ENCODE results near the gene RTN4RL1.
"Not testable (repeated sequence)": the region's sequence is repeated elsewhere in the genome, so short reads cannot be mapped to it uniquely, and the experiment has no call there.

RTN4RL1 gene

DNA sequence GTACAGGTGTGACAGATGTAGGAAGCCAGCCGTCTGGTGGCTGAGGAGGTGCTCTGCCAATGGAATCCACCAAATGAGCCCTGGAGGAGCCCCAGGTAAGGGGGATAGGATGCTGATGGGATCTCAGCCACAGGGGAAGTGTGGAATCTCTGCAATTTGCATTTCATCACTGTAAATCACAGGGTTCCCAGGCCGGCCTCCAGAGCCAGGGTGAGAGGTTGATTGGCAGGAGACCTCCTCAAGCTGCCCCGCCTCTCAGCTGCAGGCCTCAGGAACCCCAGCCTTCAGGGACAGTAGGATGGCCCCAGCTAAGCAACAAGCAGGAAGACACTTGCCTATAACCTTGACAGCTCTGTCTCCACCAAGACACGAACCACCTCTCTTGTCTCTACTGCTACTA, 39.4 kb downstream of the RTN4RL1 start:
- intact Hi-C loops (cut with DNase I), result no loop called here
- DNase-seq, result peak in 1 of 10 donors; percentile 52

DNA sequence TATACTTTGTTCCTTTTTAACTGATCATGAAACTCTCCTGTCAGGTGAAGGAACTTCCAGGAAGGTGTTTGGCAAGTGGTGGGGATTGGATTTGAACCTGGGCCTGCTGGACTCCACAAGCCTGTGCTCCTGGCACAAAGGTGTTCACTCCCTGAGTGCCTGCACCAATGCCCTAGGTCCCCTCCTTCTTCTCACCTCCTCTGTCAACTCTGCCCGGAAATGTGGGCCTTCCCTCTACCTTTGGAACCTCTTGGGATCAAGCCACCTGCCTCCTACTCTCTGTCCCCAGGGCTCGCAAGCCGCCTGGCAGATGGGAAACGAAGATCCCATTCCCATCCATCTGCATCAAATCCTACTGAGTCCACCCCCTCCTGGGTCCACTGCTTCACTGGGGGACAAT, 40.0 kb downstream of the RTN4RL1 start:
- intact Hi-C loops (cut with DNase I), result no loop called here
- no peak for DNase-seq

DNA sequence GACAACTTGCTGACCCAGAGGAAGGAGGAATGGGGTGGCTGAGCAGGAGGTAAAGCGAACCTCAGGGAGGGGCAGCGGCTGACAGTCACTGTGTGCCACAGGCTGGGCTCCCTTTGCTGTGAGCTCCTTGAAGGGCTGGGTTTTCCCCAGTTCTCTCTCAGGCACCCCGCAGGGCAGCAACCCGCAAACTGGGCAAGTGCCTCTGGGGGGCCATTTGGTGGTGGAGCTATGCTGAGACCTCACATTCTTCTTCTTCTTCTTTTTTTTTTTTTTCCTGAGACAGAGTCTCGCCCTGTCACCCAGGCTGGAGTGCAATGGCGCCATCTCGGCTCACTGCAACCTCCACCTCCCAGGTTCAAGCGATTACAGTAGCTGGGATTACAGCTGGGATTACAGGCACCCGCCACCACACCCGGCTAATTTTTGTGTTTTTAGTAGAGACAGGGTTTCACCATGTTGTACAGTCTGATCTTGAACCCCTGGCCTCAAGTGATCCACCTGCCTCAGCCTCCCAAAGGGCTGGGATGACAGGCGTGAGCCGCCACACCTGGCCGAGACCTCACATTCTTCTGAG, 42.3 kb downstream of the RTN4RL1 start:
- intact Hi-C loops (cut with DNase I), result not testable (repeated sequence)
- peak in 1 of 10 donors; percentile 25 for DNase-seq

DNA sequence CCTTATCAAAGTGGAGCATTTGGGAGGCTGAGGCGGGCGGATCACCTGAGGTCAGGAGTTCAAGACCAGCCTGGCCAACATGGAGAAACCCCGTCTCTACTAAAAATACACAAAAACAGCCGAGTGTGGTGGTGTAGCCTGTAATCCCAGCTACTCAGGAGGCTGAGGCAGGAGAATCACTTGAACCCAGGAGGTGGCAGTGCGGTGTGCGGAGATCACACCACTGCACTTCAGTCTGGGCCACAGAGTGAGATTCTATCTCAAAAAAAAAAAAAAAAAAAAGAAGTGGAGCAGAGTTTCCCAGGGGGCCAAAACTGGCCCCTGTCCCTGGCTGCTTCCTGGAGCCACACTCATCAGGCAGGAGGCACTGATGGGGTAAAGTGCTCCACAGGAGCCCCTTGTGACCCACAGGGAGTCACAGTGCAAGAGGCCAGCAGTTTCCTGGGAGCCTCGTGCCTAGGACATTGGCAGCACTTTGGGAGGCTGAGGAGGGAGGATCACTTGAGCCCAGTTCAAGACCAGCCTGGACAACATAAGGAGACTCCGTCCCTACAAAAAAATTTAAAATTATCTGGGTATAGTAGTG, 44.4 kb downstream of the RTN4RL1 start:
- peak in 1 of 10 donors; percentile 59 for DNase-seq
- intact Hi-C loops (cut with DNase I), result no loop called here

DNA sequence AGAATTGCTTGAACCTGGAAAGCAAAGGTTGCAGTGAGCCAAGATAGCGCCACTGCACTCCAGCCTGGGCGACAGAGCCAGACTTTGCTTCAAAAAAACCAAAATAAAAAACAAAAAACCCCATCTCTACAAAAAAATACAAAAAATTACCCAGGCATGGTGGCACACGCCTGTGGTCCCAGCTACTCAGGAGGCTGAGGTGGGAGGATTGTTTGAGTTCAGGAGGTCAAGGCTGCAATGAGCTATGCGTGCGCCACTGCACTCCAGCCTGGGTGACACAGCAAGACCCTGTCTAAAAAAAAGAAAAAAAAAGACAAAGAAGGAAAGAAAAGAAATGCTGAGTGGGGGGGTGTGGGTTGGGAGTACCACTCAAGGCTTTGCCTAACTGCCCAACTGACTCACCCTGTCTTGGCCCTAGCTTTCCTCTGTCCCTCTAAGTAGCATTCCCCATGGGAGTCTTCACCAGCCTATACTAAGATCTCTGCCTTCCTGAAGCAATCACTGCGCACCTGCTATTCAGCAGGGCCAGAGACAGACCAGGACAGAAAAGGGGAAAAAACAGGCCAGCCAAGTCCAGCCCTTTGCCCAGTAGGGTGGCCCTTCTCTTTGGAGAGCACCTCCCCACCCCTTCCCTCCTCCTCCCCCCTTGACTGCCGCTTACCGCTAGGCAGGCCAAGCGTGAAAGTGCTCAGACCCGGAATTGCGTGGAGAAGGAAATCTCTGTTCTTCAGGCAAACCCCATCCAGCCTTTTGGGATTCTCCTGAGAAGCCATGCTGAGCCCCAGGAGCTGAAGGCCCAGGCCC, 45.8 kb downstream of the RTN4RL1 start:
- DNase-seq, result peak in 1 of 10 donors; percentile 58
- intact Hi-C loops (cut with DNase I), result no loop called here

DNA sequence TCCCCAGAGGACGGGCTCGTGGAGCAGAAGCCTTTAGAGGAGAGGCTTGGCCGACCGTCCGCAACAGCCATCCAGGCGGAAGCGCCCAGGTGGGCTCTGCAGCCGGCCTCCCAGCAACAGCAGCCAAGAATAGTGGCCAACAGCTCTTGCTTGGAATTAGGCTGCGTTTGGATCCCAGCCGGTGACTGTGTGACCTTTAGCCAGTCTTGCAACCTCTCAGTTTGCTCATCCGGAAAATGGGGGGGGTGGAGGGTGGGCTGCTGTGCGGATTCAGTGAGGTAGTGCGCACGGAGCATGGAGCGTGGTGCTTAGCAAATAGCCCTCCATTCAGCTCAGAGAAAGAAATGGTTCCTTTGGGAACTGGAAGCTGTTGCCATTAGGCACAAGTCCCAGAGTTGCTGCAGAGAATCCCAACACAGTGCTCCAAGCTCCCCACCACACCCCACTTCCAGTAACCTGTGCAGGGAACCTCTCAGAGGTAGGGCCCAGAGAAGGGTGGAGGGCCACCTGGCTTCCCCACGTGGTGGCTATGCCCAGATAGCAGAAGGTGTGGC, 46.7 kb downstream of the RTN4RL1 start:
- DNase-seq, result no peak
- intact Hi-C loops (cut with DNase I), result no loop called here

DNA sequence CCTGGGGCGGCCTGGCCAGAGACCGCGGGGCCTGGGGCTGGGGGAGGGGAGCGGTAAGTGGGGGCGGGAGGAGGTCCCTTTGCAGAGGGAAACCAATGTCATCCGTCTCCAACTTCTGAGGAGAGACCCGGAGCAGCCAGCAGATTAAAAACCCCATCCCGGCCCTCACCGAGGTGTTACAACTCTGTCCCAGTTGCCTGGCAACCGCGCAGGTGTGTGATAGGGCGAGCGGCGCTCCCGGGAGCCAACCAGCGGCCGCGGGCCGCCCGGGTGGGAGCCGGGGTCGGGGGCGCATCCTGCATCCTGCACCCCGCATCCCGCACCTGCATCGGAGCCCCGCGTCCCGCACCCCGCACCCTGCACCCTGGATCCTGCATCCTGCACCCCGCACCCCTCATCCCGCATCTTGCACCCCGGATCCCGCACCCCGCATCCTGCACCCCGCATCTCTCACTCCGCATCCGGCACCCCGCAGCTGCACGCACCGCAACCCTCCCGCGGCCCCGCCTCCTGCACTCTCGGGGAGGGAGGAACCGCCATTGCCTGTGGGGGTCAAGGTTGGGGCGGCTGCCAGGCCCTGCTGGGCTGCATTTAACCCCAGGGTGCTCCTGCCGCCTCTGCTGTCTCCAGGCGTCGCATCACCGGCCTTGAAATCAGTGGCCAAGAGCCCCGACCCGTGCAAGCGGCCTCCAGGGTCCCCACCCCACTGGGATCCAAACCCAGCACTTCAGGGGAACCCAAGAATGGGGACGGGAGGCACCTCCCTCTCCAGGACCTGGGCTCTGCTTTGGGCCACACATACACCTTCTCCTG, 47.3 kb downstream of the RTN4RL1 start:
- DNase-seq, result peak in 8 of 10 donors; percentile 45 to 95 (median 73)
- intact Hi-C loops (cut with DNase I), result no loop called here

DNA sequence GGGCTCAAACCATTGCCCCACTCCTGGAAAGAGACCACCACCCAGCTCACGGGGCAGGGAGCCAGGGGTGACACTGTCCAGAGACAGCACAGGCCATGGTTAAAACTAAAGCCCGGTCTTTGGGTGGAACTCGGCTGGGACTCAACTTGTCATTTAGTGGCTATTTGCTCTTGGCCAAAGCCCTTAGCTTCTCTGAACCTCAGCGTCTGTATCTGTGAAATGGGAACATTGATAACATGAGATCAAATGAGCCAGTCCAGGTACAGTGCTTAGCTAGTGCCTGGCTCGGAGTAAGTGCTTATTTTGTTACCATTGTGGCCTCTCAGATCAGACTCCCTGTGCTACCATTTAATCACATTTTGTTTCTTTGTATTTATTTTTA, 48.5 kb downstream of the RTN4RL1 start:
- DNase-seq, result no peak
- intact Hi-C loops (cut with DNase I), result no loop called here

DNA sequence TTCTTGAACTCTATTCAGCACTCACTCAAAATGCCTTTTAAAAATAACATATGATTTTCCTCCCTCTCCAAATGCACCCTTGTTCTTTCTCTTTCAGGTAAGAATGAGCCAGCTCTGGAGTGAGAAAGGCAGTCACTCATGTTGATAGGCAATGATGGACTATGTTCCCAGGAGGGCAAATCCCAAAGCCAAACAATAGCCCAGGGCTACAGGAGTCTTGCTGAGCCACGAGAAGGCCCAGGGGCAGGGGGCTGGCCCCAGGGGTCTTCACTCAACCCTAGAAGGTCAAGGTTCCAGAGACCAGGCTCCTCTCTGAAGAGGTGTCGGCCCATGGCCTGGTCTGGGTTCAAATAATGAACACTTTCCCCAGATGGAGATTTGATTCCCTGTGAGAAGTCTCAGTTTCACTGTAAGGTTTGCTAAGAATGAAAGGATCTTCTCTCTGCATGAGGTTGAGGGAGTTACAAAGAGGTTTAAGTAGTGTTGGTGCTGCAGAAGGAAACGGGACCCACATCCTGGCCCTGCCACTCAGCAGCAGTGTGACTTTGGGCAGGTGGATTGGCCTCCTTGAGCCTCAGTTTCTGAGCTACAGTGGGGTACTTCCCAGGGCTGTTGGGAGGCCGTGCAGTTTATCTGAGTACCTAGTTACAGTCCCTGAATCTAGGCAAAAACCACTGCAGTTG, 49.0 kb downstream of the RTN4RL1 start:
- no peak for DNase-seq
- intact Hi-C loops (cut with DNase I), result no loop called here

DNA sequence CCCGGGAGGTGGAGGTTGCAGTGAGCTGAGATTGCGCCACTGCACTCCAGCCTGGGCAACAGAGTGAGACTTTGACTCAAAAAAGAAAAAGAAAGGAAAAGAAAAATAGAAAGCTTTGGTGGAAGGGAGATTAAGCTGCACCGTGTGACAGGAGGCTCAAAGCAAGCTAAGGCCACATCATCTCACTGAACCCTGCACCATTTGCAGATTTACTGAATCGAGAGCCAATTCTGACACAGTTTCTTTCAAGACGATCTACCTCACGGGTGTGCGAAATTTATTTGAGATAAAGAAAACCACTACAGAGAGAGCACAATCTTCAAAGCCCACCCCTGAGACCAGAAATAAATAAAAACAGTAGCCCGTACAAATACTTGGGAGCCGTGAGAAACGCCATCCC, 49.6 kb downstream of the RTN4RL1 start:
- no peak for DNase-seq
- intact Hi-C loops (cut with DNase I), result no loop called here

DNA sequence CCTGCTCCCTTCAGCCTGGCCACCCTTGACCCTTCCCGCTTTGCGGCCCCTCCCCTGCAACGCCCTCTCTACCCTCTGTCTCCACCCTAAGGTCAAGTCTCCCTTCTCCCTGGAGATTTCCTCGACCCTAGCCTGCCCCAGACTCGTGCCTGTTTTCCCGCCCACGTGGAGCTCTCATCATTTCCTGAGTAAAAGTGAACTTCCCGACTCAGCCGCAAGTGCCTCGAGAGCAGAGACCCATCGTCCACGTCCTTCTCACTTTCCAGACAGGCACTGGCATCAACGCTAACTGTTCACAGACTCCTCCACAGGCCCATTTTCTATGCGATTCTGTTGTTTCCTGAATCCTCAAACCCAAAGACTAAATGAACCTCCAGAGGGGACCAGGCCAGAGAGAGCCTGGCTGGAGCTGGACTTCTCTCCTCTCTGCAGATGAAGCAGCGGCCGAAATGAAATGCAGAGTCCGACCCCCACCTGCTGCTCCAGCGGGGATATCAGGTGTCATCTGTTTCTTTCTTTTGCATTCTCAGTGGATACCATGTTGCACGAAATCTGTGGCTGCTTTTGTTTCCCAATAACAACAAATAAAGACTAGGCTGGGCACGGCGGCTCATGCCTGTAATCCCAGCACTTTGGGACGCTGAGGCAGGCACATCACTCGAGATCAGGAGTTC, 52.5 kb downstream of the RTN4RL1 start:
- intact Hi-C loops (cut with DNase I), result no loop called here
- DNase-seq, result no peak

DNA sequence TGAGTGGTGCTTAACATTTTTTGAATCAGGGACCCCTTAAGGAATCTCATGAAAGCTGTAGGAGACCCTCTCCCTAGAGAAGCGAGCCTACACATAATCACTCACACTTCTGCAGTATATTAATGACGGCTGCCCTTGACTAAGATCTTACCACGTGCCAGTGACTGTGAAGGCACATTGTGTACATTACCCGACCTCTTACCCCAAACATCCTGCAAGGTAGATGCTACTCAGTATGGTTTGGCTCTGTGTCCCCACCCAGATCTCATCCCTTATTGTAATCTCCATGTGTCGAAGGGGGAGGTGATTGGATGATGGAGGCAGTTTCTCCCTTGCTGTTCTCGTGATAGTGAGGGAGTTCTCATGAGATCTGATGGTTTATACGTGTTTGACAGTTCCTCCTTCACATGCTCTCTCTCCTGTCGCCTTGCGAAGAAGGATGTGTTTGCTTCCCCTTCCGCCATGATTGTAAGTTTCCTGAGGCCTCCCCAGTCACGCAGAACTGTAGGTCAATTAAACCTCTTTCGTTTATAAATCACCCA, 54.2 kb downstream of the RTN4RL1 start:
- DNase-seq, result no peak
- intact Hi-C loops (cut with DNase I), result no loop called here

DNA sequence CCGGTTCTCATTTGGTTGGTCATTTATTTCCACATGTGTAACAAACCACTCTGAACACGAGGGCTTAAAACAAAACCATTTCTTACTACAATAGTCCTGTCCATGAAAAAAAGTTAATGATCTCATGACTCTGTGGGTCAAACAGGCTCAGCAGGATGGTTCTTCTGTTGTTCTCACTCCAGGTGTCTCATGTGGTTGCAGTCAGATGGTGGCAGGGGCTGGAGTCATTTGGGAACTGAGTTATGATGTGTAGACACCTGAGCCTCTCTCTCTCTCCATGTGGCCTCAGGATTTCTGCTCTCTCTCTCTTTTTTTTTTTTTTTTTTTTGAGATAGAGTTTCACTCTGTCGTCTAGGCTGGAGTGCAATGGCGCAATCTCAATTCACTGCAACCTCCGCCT, 55.4 kb downstream of the RTN4RL1 start:
- no peak for DNase-seq
- intact Hi-C loops (cut with DNase I), result no loop called here

DNA sequence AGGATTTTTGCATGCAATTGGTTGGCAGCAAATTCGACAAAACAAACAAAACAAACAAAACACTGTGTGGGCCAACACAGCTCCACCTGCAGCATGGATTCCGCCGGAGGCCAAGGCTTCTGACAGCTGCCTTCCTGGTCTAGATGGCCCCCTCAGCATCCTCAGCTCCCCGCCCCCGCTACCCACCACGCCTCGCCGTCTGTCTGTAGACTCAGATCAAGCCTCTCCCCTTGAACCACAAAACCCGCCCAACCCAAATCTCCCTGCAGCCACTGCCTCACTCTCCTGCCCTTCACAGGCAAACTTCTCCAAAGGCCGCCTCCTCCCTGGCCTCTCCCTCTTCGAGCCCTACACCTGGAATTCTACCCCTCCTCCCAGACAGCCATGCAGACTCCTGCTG, 57.9 kb downstream of the RTN4RL1 start:
- DNase-seq, result no peak
- intact Hi-C loops (cut with DNase I), result no loop called here

DNA sequence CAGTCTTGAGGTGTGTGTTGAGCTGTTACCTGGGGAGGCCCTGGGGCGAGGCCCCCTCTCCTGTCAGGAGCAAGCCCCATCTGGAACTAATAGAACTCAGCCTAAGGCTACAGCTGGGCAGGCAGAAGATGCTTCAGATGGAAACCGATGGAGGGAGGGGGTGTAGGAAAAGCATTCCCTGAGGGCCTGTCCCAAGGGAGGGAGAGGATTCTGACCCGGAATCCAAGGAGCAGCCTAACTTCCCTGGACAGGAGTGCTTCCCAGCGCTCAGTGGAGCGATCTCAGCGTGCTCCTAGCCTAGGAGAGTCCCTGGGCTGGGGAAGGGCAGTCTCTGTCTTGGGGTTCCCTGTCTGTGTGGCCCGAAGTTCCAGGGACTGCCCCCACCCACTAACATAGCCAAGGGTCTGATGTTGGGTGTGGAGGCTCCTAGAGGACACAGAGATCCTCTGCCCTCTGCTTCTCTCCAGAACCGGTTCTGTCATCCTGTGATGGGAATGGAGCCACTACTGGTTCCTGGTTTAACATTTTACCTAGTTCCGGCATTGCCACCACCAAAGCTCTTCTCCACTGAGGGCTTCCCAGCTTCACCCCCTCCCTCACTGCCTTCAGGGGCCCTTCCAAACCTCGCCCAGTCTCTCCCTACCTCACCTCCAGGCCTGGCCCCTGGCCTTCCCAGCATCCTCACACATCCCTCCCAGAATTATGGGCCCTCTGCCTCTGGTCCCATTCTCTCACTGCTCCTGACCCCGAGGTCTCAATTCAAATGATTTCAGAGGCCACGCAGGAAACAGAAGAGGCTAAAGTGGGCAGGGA, 58.7 kb downstream of the RTN4RL1 start:
- intact Hi-C loops (cut with DNase I), result no loop called here
- DNase-seq, result no peak

DNA sequence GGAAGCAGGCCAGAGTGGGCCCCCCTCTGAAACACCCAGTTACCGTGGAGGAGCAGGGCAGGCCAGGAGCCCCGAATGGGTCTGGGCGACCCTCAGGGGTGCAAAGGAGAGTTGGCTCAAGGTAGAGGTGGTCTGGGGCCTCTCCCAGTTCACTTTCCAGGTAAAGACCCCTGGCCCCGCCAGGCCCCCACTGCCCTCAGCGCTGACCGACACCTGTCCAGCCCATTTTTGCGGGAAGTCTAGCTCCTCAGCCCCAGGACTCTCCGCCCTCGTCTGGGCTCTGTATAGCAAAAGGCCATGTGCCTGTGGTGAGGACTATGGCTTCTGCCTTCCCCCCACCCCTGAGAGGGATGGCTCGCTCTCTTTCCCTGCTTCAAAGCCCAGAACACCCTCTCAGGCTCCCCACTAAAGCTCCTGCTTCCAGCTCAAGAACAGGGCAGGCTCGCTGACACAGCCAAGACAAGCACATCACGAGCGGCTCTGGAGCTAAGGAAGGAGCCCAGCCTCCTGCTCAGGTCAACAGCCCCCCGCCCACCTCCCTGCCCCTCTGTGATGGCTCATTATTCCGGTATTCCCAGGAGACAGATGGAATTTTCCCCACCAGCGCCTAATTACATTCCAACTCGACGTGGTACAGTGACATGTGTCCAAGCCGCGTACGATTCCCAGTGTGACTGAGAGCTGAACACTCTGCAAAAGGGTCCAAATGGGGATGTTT, 59.4 kb downstream of the RTN4RL1 start:
- no peak for DNase-seq
- intact Hi-C loops (cut with DNase I), result no loop called here

DNA sequence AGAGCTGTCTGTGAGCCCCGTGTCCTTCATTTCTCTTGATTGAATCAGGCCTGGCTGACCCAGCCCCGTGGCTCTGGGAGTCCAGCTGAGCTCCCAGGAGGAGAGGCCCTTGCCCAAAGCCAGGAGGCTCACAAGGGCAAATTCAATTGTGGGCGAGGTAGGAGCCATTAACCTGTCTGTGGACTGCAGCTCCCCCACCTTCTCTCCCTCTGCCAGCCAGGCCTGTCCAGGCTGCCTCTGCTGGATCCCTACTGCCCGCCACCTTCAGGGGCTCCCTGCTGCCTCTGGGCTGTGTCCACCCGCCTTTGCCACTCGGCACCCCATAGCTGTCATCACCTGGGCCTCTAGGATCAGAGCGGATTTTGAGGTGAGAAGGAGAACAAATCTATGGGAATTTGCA, 61.9 kb downstream of the RTN4RL1 start:
- DNase-seq, result no peak
- intact Hi-C loops (cut with DNase I), result no loop called here

DNA sequence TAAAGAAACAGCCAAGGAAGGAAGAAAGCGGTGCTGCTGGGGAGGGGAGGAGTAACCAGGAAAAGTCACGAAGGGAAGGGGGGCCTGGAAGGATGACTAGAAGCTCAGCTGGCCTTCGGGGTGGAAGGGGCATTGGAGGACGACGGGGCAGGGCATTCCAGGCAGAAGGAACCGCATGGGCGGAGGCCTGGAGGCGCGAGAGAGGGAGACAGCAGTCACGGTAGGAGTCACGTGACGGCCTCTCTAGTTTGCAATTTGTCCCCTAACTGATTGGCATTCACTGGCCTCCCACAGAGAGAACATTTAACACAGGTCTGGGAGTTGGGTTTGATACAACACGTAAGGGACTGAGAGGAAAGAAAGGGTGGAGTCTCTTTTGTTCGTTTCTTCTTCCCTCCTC, 63.9 kb downstream of the RTN4RL1 start:
- peak in 1 of 10 donors; percentile 50 for DNase-seq
- intact Hi-C loops (cut with DNase I), result no loop called here
